Right atrium auricular region (tissue), 2 donors: ENCODE results near the gene NRG3. TPM values are rescaled to one million over a fixed set of nuclear protein-coding genes. Genes with fewer than 3 reads are reported as not detected.

Experiments used
- DNase-seq: peaks from one replicate; pipeline ENCODE4 v3.0.0-alpha.2; 2019; ENCODE audit warnings: low spot score
- H3K27ac ChIP-seq, 2 donors: fragments of 200-600 bp; sonication (generic); 1 replicate in 1 of 2; 2 replicates in 1 of 2; pipeline ENCODE4 v1.5.1; 2016 to 2019
- H3K27me3 ChIP-seq, 2 donors: fragments of 200-600 bp; sonication (generic); one replicate each; pipeline versions ENCODE4 v1.5.1 to v1.6.0; 2017 to 2019
- H3K36me3 ChIP-seq: fragments of 200-600 bp; sonication (generic); one replicate; pipeline ENCODE4 v1.5.1; 2016
- H3K4me1 ChIP-seq, 2 donors: fragments of 200-600 bp; sonication (generic); one replicate each; pipeline versions ENCODE4 v1.5.1 to v1.6.0; 2017 to 2019
- H3K4me3 ChIP-seq, 2 donors: fragments of 200-600 bp; sonication (generic); 1 replicate in 1 of 2; 2 replicates in 1 of 2; pipeline ENCODE4 v1.5.1; 2017 to 2019; ENCODE audit warnings: mild to moderate bottlenecking in 1 of 2, moderate library complexity in 1 of 2
- H3K9me3 ChIP-seq, 2 donors: fragments of 200-600 bp; sonication (generic); one replicate each; pipeline ENCODE4 v1.5.1; 2019
- CTCF ChIP-seq, 2 donors: fragments of 200-600 bp; sonication (generic); IDR thresholded peaks; one replicate each; pipeline ENCODE4 v1.5.1; 2019; ENCODE audit warnings: antibody characterized with exemption in 2 of 2
- total RNA-seq, 2 donors: library from RNA; depleted of rRNA; stranded (reverse); fragments of >200 nt; gene quantifications; one replicate each; pipeline ENCODE4 v1.1.0, GENCODE V29; 2016

NRG3 gene
- total RNA-seq, 2 donors from 2014 or later = 0.70 to 1.4 TPM

GRCh38 chr10:81995254-81995653 is 120.3 kb downstream of the NRG3 start:
- Histone ChIP-seq H3K36me3 (no peaks in the 10 kb centered on the region), H3K27me3 (no peaks in the 10 kb centered on the region), H3K9me3 (no peaks in the 10 kb centered on the region), H3K4me1 (no peaks in the 10 kb centered on the region), H3K4me3 (no peak overlapping the region), H3K27ac (no peak overlapping the region)
- DNase-seq = no peak
- no peak for TF ChIP-seq CTCF (IDR thresholded peaks at IDR 0.05)

GRCh38 chr10:81996927-81997326 is 121.9 kb downstream of the NRG3 start:
- no peak for DNase-seq
- Histone ChIP-seq H3K9me3 (no peaks in the 10 kb centered on the region), H3K4me3 (no peak overlapping the region), H3K4me1 (no peaks in the 10 kb centered on the region), H3K27ac (no peak overlapping the region), H3K27me3 (no peaks in the 10 kb centered on the region), H3K36me3 (no peaks in the 10 kb centered on the region)
- no peak for TF ChIP-seq CTCF (IDR thresholded peaks at IDR 0.05)

GRCh38 chr10:82020999-82021398 is 146.0 kb downstream of the NRG3 start:
- H3K36me3 ChIP-seq = no peaks in the 10 kb centered on the region
- H3K4me3 ChIP-seq = no peak overlapping the region
- no peaks in the 10 kb centered on the region for H3K9me3 ChIP-seq
- no peaks in the 10 kb centered on the region for H3K27me3 ChIP-seq
- TF ChIP-seq CTCF (IDR thresholded peaks at IDR 0.05) = no peak
- H3K27ac ChIP-seq = no peak overlapping the region
- no peak for DNase-seq
- no peaks in the 10 kb centered on the region for H3K4me1 ChIP-seq

GRCh38 chr10:82027711-82028110 is 152.7 kb downstream of the NRG3 start:
- no peaks in the 10 kb centered on the region for H3K4me1 ChIP-seq
- H3K9me3 ChIP-seq = no peaks in the 10 kb centered on the region
- TF ChIP-seq CTCF (IDR thresholded peaks at IDR 0.05) = no peak
- no peaks in the 10 kb centered on the region for H3K36me3 ChIP-seq
- no peak for DNase-seq
- H3K4me3 ChIP-seq = no peak overlapping the region
- no peak overlapping the region for H3K27ac ChIP-seq
- H3K27me3 ChIP-seq = no peaks in the 10 kb centered on the region

GRCh38 chr10:82037076-82037475 is 162.1 kb downstream of the NRG3 start:
- Histone ChIP-seq H3K4me3 (no peak overlapping the region), H3K36me3 (no peaks in the 10 kb centered on the region), H3K27me3 (no peaks in the 10 kb centered on the region), H3K4me1 (no peaks in the 10 kb centered on the region), H3K9me3 (no peaks in the 10 kb centered on the region), H3K27ac (no peak overlapping the region)
- TF ChIP-seq CTCF (IDR thresholded peaks at IDR 0.05) = no peak
- no peak for DNase-seq

- no peaks in the 10 kb centered on the region for H3K27me3 ChIP-seq
- TF ChIP-seq CTCF (IDR thresholded peaks at IDR 0.05) = no peak
These were observed 163.6 kb downstream of the NRG3 start for GRCh38 chr10:82038587-82038986.

More at GRCh38 chr10:82038587-82038986, 163.6 kb downstream of the NRG3 start:
- H3K9me3 ChIP-seq = no peaks in the 10 kb centered on the region
- H3K4me1 ChIP-seq = no peaks in the 10 kb centered on the region
- no peak for DNase-seq
- no peak overlapping the region for H3K27ac ChIP-seq
- no peak overlapping the region for H3K4me3 ChIP-seq
- no peaks in the 10 kb centered on the region for H3K36me3 ChIP-seq
